Right lobe of liver (tissue), 6 donors: ENCODE measurements around the gene KCNT1. TPM values are rescaled to one million over a fixed set of nuclear protein-coding genes. Genes with fewer than 3 reads are reported as not detected.

ENCODE experiments used
- ATAC-seq, 4 donors: fragments of 200-7000 bp; cut with Tn5 transposase; one replicate each; pipeline ENCODE4 v1.9.1; 2020; ENCODE audit warnings: mild to moderate bottlenecking in 4 of 4, moderate library complexity in 4 of 4
- DNase-seq, 3 donors: peaks; one replicate each; pipeline ENCODE4 v3.0.0-alpha.2; 2020
- H3K27ac ChIP-seq, 3 donors: fragments of 200-600 bp; one replicate each; pipeline ENCODE4 v1.8.0; 2022
- H3K27me3 ChIP-seq, 2 donors: fragments of 200-600 bp; one replicate each; pipeline ENCODE4 v1.8.0; 2022
- H3K36me3 ChIP-seq, 4 donors: fragments of 200-600 bp; sonication (generic) in 1 of 4; one replicate each; pipeline versions ENCODE4 v1.5.1 to v1.8.0; 2017 to 2022; ENCODE audit warnings: control low read depth in 1 of 4
- H3K4me1 ChIP-seq, 4 donors: fragments of 200-600 bp; sonication (generic) in 1 of 4; one replicate each; pipeline versions ENCODE4 v1.5.1 to v1.8.0; 2017 to 2022; ENCODE audit warnings: control low read depth in 1 of 4
- H3K4me3 ChIP-seq, 3 donors: fragments of 200-600 bp; one replicate each; pipeline ENCODE4 v1.8.0; 2022
- H3K9me3 ChIP-seq, 4 donors: fragments of 200-600 bp; sonication (generic) in 1 of 4; one replicate each; pipeline versions ENCODE4 v1.5.1 to v1.8.0; 2017 to 2022; ENCODE audit warnings: control low read depth in 1 of 4
- CTCF ChIP-seq, 4 donors: fragments of 200-600 bp in 3 of 4; fragments of 450-650 bp in 1 of 4; IDR thresholded peaks; one replicate each; pipeline versions ENCODE4 v1.5.1 to v1.8.0; 2016 to 2022; ENCODE audit warnings: antibody characterized with exemption in 4 of 4, mild to moderate bottlenecking in 2 of 4
- POLR2A ChIP-seq: fragments of 450-650 bp; IDR thresholded peaks from one replicate; pipeline ENCODE4 v1.6.1; 2017; ENCODE audit warnings: antibody characterized with exemption, mild to moderate bottlenecking
- WGBS: methylation state at CpG from one replicate; pipeline ENCODE4 v1.1.6; 2018; ENCODE audit warnings: low coverage, low lambda C conversion rate; ENCODE audit not compliant: insufficient coverage; ENCODE audit errors: missing lambda C conversion rate; 5-methylcytosine and 5-hydroxymethylcytosine counted together
- intact Hi-C, 2 donors: fragments of 100-400 bp; cut with DNase I; formaldehyde crosslinking; loops; one replicate each; pipeline versions ENCODE4 v1.11.2 to v1.14.1; 2022
- total RNA-seq, 6 experiments: library from RNA; depleted of rRNA in 2 of 6; stranded (reverse); fragments of >200 nt in 2 of 6; fragmentation: NEBNext Ultra II Directional in 3 of 6; extraction: Animal tissue kit (Norgen Biotek cat#: 25700) in 3 of 6; gene quantifications; one replicate each; pipeline versions ENCODE4 v1.1.0 to v1.2.4, GENCODE V29; 2016 to 2023
- donor health status: DM: no; HTN: yes; CAD: no.
- donor health status: DM: no; HTN: no; CAD: no.
- donor health status: DM: no; HTN: no; CAD: no.
- donor health status: DM: no; HTN: yes; CAD: no.
- donor health status: DM: no; HTN: yes; CAD: no.

Gene KCNT1
- total RNA-seq, 6 experiments from 2014 or later = not detected

- TF ChIP-seq POLR2A = no peak
- TF ChIP-seq CTCF (IDR thresholded peaks at IDR 0.05) = no peak
- ATAC-seq (no peak), DNase-seq (no peak)
- Histone ChIP-seq H3K27me3 (no peaks in the 10 kb centered on the region), H3K4me1 (no peaks in the 10 kb centered on the region), H3K36me3 (no peaks in the 10 kb centered on the region), H3K9me3 (no peaks in the 10 kb centered on the region), H3K27ac (no peak overlapping the region), H3K4me3 (no peak overlapping the region)
- WGBS = no CpG with 5 or more reads among the region's 13 CpGs
- intact Hi-C loops = no loop called here
Observed at GRCh38 chr9:135762921-135763320, 60.9 kb downstream of the KCNT1 start.

- H3K27me3 ChIP-seq = no peaks in the 10 kb centered on the region
- ATAC-seq (no peak), DNase-seq (no peak)
- 54% methylated on average over 4 of the region's 24 CpGs for WGBS
- intact Hi-C loops = no loop called here
- no peaks in the 10 kb centered on the region for H3K9me3 ChIP-seq
- no peak overlapping the region for H3K4me3 ChIP-seq
- H3K4me1 ChIP-seq = no peaks in the 10 kb centered on the region
- no peaks in the 10 kb centered on the region for H3K36me3 ChIP-seq
- TF ChIP-seq POLR2A (no peak), CTCF (IDR thresholded peaks at IDR 0.05) (no peak)
- H3K27ac ChIP-seq = no peak overlapping the region
Observed at GRCh38 chr9:135763716-135764446, 61.9 kb downstream of the KCNT1 start.

GRCh38 chr9:135764731-135765130, 62.7 kb downstream of the KCNT1 start:
- DNase-seq = no peak
- 75% methylated on average over 7 of the region's 19 CpGs for WGBS
- ATAC-seq = no peak
- Histone ChIP-seq H3K4me1 (no peaks in the 10 kb centered on the region), H3K27me3 (no peaks in the 10 kb centered on the region), H3K4me3 (no peak overlapping the region), H3K36me3 (no peaks in the 10 kb centered on the region), H3K27ac (no peak overlapping the region), H3K9me3 (no peaks in the 10 kb centered on the region)
- no peak for TF ChIP-seq POLR2A
- no peak for TF ChIP-seq CTCF (IDR thresholded peaks at IDR 0.05)
- intact Hi-C loops = no loop called here

- no peak overlapping the region for H3K27ac ChIP-seq
- ATAC-seq = no peak
- no peak overlapping the region for H3K4me3 ChIP-seq
- H3K4me1 ChIP-seq = no peaks in the 10 kb centered on the region
- DNase-seq = no peak
- H3K9me3 ChIP-seq = no peaks in the 10 kb centered on the region
- TF ChIP-seq CTCF (IDR thresholded peaks at IDR 0.05) (no peak), POLR2A (no peak)
- intact Hi-C loops = no loop called here
- H3K27me3 ChIP-seq = no peaks in the 10 kb centered on the region
- WGBS = no CpG with 5 or more reads among the region's 13 CpGs
- H3K36me3 ChIP-seq = no peaks in the 10 kb centered on the region
Observed at GRCh38 chr9:135765416-135765815, 63.4 kb downstream of the KCNT1 start.
